GM19328 (cell line): ENCODE measurements around the gene ATP7A.
"Not testable (repeated sequence)": the region's sequence is repeated elsewhere in the genome, so short reads cannot be mapped to it uniquely, and the experiment has no call there.

Source experiments
- ATAC-seq: cut with Tn5 transposase; IDR thresholded peaks from one replicate; pipeline ENCODE4 v1.9.1; 2021; ENCODE audit warnings: mild to moderate bottlenecking, moderate library complexity; ENCODE audit not compliant: unreplicated experiment

Gene ATP7A

GRCh38 chrX:77910108-77910840, at the start of gene ATP7A:
Gene ATP7A (plus strand): TSS chrX:77910693. CDS start chrX:77971642, 60,949 bp downstream.
- ATAC-seq, result peak; percentile 86

GRCh38 chrX:77875372-77875771, 35.1 kb upstream of the ATP7A start:
- ATAC-seq, result no peak

GRCh38 chrX:77881418-77881817, 29.1 kb upstream of the ATP7A start:
- not testable (repeated sequence) for ATAC-seq

GRCh38 chrX:77892887-77893286, 17.6 kb upstream of the ATP7A start:
- no peak for ATAC-seq

- ATAC-seq, result no peak
Measured at GRCh38 chrX:77893713-77894112, 16.8 kb upstream of the ATP7A start.

GRCh38 chrX:77894921-77895886, 15.3 kb upstream of the ATP7A start, which contains the start of gene MAGT1:
Gene MAGT1 (minus strand): TSS chrX:77895435. CDS start chrX:77895410, 25 bp downstream.
- peak; percentile 88 for ATAC-seq

GRCh38 chrX:77899081-77899828, 11.2 kb upstream of the ATP7A start, which contains the start of gene COX7B:
Gene COX7B (plus strand): TSS chrX:77899468. CDS start chrX:77899554, 86 bp downstream.
- peak; percentile 50 for ATAC-seq

- ATAC-seq, result no peak
Measured at GRCh38 chrX:77900688-77901087, 9.8 kb upstream of the ATP7A start.

GRCh38 chrX:77901506-77901905, 9.0 kb upstream of the ATP7A start:
- ATAC-seq, result no peak

- ATAC-seq, result no peak
Measured at GRCh38 chrX:77917294-77917933, 6.9 kb downstream of the ATP7A start.

- no peak for ATAC-seq
Measured at GRCh38 chrX:77918568-77918967, 8.1 kb downstream of the ATP7A start.

- ATAC-seq, result not testable (repeated sequence)
Measured at GRCh38 chrX:77919370-77919769, 8.9 kb downstream of the ATP7A start.

GRCh38 chrX:77922787-77923186, 12.3 kb downstream of the ATP7A start:
- no peak for ATAC-seq

GRCh38 chrX:77924320-77924859, 13.9 kb downstream of the ATP7A start:
- ATAC-seq, result no peak

GRCh38 chrX:77925764-77926163, 15.3 kb downstream of the ATP7A start:
- ATAC-seq, result no peak

- ATAC-seq, result no peak
Measured at GRCh38 chrX:77930581-77930980, 20.1 kb downstream of the ATP7A start.

- ATAC-seq, result no peak
Measured at GRCh38 chrX:77935886-77936285, 25.4 kb downstream of the ATP7A start.

GRCh38 chrX:77936299-77936698, 25.8 kb downstream of the ATP7A start:
- ATAC-seq, result no peak

GRCh38 chrX:77937291-77937690, 26.8 kb downstream of the ATP7A start:
- ATAC-seq, result no peak

GRCh38 chrX:77938083-77938680, 27.7 kb downstream of the ATP7A start:
- no peak for ATAC-seq
